Caco-2 (cell line): ENCODE results near the gene SKIL. TPM values are rescaled to one million over a fixed set of nuclear protein-coding genes. Genes with fewer than 3 reads are reported as not detected.

ENCODE experiments used
- BruUV-seq: library from RNA; stranded (reverse); fragments of 400-500 nt; replicated peaks from 2 replicates; lab custom pipeline; 2021; lab: Mats Ljungman, UMichigan
- CTCF ChIA-PET: fragments of 300-600 bp; sonication (Branson Sonifier 250); formaldehyde crosslinking; loops from one replicate; lab custom pipeline; 2022; ENCODE audit warnings: antibody characterized with exemption; lab: Charles Lee
- POLR2A ChIA-PET: fragments of 300-600 bp; sonication (Branson Sonifier 250); formaldehyde crosslinking; loops from one replicate; lab custom pipeline; 2022; ENCODE audit warnings: antibody characterized with exemption; lab: Charles Lee
- DNase-seq, 2 experiments: peaks; one replicate each; pipeline versions ENCODE4 v3.0.0 to v3.0.0-alpha.2; 2020 to 2022
- H3K27me3 ChIP-seq: replicated peaks from 2 replicates; pipeline ENCODE4 v1.6.0; 2011; ENCODE audit warnings: low read length; ENCODE audit not compliant: control insufficient read depth, insufficient read depth
- H3K36me3 ChIP-seq: 2 replicates; pipeline ENCODE4 v1.5.1; 2011; ENCODE audit warnings: low read length; ENCODE audit not compliant: control insufficient read depth, insufficient read depth
- H3K4me1 ChIP-seq: fragments of 250-450 bp; sonication (Bioruptor Pico); 2 replicates; pipeline ENCODE4 v1.5.1; 2020; ENCODE audit warnings: mild to moderate bottlenecking
- H3K4me3 ChIP-seq: 2 replicates; pipeline ENCODE4 v1.5.1; 2011; ENCODE audit warnings: low read depth, mild to moderate bottlenecking, control low read depth, low read length
- H3K9me3 ChIP-seq: fragments of 250-450 bp; sonication (Bioruptor Pico); 2 replicates; pipeline ENCODE4 v1.5.1; 2020; ENCODE audit warnings: mild to moderate bottlenecking, moderate library complexity
- H3K27ac Mint-ChIP-seq: one replicate; pipeline ENCODE4 v1.8.0; 2022; ENCODE audit warnings: mixed read lengths; ENCODE audit not compliant: unreplicated experiment
- H3K27me3 Mint-ChIP-seq: one replicate; pipeline ENCODE4 v1.8.0; 2022; ENCODE audit warnings: mixed read lengths; ENCODE audit not compliant: insufficient read depth, unreplicated experiment
- H3K36me3 Mint-ChIP-seq: one replicate; pipeline ENCODE4 v1.8.0; 2022; ENCODE audit warnings: mild to moderate bottlenecking, mixed read lengths; ENCODE audit not compliant: insufficient read depth, unreplicated experiment
- H3K4me1 Mint-ChIP-seq: one replicate; pipeline ENCODE4 v1.8.0; 2022; ENCODE audit warnings: low read depth, mixed read lengths; ENCODE audit not compliant: unreplicated experiment
- H3K4me3 Mint-ChIP-seq: one replicate; pipeline ENCODE4 v1.8.0; 2022; ENCODE audit warnings: mild to moderate bottlenecking, moderate library complexity, mixed read lengths; ENCODE audit not compliant: unreplicated experiment
- H3K9me3 Mint-ChIP-seq: one replicate; pipeline ENCODE4 v1.8.0; 2022; ENCODE audit warnings: mixed read lengths; ENCODE audit not compliant: unreplicated experiment
- intact Hi-C: fragments of 100-400 bp; cut with micrococcal nuclease; formaldehyde crosslinking; loops from one replicate; pipeline ENCODE4 v1.10.0; 2022; ENCODE audit not compliant: unreplicated experiment
- total RNA-seq: library from RNA; stranded (reverse); gene quantifications from 2 replicates; pipeline ENCODE4 v1.2.3, GENCODE V29; 2022
- TF ChIP-seq, protein P1 (sequence below), 2 experiments: fragments of 200-600 bp in 1 of 2; IDR thresholded peaks; 1 replicate in 1 of 2; 2 replicates in 1 of 2; pipeline versions ENCODE4 v1.5.1 to v1.8.0; 2011 to 2022; ENCODE audit warnings: antibody characterized with exemption in 1 of 2, control low read depth in 1 of 2, inconsistent platforms in 1 of 2, low read depth in 1 of 2, low read length in 1 of 2, mild to moderate bottlenecking in 1 of 2, moderate library complexity in 1 of 2; ENCODE audit not compliant: insufficient read depth in 1 of 2, severe bottlenecking in 1 of 2, unreplicated experiment in 1 of 2

SKIL gene
- total RNA-seq, 1 experiment from 2014 or later: 19.6 TPM

DNA sequence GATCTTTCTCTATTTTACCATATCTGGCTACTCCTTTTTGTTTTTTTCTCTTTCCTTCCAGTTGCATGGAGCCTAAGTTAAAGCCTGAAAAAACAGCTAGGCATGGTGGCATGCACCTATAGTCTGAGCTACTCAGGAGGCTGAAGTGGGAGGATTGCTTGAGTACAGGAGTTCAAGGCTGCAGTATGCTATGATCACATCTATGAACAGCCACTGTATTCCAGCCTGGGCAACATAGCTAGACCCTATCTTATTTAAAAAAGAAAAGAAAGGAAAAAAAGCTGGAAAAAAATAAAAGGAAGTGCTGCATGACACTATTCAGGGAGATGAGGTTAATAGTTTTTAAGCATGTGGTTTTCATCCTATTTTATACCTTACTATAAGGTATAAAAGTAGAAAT is 4.0 kb upstream of the SKIL start:
- no peaks in the 10 kb centered on the region for H3K9me3 Mint-ChIP-seq
- no TSS peak for BruUV-seq
- no peaks in the 10 kb centered on the region for H3K36me3 ChIP-seq
- intact Hi-C loops: no loop called here
- H3K27me3 ChIP-seq: no peaks in the 10 kb centered on the region
- no peaks in the 10 kb centered on the region for H3K9me3 ChIP-seq
- TF ChIP-seq, protein P1, sequence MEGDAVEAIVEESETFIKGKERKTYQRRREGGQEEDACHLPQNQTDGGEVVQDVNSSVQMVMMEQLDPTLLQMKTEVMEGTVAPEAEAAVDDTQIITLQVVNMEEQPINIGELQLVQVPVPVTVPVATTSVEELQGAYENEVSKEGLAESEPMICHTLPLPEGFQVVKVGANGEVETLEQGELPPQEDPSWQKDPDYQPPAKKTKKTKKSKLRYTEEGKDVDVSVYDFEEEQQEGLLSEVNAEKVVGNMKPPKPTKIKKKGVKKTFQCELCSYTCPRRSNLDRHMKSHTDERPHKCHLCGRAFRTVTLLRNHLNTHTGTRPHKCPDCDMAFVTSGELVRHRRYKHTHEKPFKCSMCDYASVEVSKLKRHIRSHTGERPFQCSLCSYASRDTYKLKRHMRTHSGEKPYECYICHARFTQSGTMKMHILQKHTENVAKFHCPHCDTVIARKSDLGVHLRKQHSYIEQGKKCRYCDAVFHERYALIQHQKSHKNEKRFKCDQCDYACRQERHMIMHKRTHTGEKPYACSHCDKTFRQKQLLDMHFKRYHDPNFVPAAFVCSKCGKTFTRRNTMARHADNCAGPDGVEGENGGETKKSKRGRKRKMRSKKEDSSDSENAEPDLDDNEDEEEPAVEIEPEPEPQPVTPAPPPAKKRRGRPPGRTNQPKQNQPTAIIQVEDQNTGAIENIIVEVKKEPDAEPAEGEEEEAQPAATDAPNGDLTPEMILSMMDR (IDR thresholded peaks at IDR 0.05; ENCODE audit: insufficient read depth in 1 of 2, low read depth in 1 of 2, low read length in 1 of 2, severe bottlenecking in 1 of 2, unreplicated experiment in 1 of 2): no peak
- no peak for DNase-seq
- peaks cover 5% of the 10 kb centered on the region for H3K4me1 ChIP-seq
- H3K4me3 Mint-ChIP-seq: no peak overlapping the region
- H3K27ac Mint-ChIP-seq: peak overlapping the region; percentile 73
- POLR2A ChIA-PET: no interaction called here
- H3K4me3 ChIP-seq: no peak overlapping the region
- H3K36me3 Mint-ChIP-seq: peaks cover 7% of the 10 kb centered on the region
- H3K27me3 Mint-ChIP-seq: no peaks in the 10 kb centered on the region
- peaks cover 19% of the 10 kb centered on the region for H3K4me1 Mint-ChIP-seq
- CTCF ChIA-PET: no interaction called here

DNA sequence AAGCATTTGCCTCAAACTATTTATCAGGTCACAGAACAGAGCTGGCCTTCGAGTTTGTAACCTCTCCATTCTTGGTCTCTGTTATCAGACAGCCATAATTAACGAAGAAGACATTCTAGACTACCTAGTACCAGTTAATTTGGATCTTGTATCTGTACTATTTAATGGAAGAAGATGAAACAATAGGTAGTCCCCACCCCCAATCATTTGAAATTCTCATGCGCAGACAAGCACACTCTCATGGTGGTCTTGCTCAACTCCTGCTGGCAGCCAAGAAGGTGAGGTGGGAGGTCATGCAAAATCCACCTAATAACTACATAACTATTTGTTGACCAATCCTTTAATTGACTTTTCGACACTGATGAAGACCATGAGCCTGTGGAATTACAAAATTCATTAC is 2.8 kb upstream of the SKIL start:
- no peaks in the 10 kb centered on the region for H3K36me3 ChIP-seq
- no TSS peak for BruUV-seq
- H3K36me3 Mint-ChIP-seq: peaks cover 7% of the 10 kb centered on the region
- no peak overlapping the region for H3K4me3 Mint-ChIP-seq
- CTCF ChIA-PET: no interaction called here
- peaks cover 5% of the 10 kb centered on the region for H3K4me1 ChIP-seq
- POLR2A ChIA-PET: no interaction called here
- intact Hi-C loops: no loop called here
- H3K4me3 ChIP-seq: no peak overlapping the region
- no peaks in the 10 kb centered on the region for H3K27me3 ChIP-seq
- no peaks in the 10 kb centered on the region for H3K9me3 ChIP-seq
- H3K4me1 Mint-ChIP-seq: peaks cover 19% of the 10 kb centered on the region
- no peak overlapping the region for H3K27ac Mint-ChIP-seq
- no peaks in the 10 kb centered on the region for H3K9me3 Mint-ChIP-seq
- TF ChIP-seq, protein P1 (IDR thresholded peaks at IDR 0.05; ENCODE audit: insufficient read depth in 1 of 2, low read depth in 1 of 2, low read length in 1 of 2, severe bottlenecking in 1 of 2, unreplicated experiment in 1 of 2): no peak
- no peaks in the 10 kb centered on the region for H3K27me3 Mint-ChIP-seq
- no peak for DNase-seq

DNA sequence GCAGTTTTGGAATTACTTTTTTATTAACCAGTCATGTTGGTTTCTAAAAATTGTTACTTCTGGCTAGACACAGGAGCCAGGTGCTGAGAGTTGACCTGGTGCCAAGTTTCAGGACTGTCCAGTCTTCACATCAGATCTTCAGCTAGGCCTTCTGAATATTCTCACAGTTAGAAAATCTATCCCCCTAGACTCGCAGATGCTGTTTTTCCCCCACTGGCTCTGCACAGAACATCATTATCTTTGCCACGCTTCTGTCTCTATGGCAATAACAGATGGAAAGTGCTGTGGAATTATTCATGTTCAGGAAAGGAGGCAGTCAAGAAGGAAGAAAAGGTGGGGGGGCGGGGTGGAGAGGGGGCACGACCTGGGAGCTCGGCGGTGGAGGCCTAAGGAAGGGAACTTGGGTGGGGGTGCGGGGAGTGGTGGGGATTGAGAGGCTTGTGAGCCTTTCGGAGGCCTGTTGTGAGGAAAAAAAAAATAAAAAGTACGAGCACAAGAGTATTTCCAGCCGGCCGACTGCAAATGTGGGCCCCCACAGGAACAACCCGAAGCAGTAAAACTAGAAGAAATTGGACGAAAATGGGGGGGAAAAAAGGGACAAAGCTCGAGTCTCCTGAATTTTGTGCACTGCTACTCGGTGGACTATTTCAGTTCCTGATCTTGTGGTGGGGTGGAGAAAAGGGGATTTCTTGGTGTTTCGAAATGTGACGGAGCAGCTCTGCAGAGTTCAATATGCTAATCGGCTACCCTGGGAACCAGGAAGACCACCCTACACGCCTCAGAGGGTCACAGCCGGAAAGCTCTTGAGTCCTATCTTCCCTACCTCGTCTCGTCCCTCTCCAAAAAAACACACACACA is 1.5 kb upstream of the SKIL start:
- intact Hi-C loops: loop anchor here (1.0 to 2.0 kb wide), 3 partner anchors 25 to 175 kb away; partner anchors contain the start of genes PHC3 and PRKCI
- H3K36me3 ChIP-seq: no peaks in the 10 kb centered on the region
- peak overlapping the region; percentile 95 for H3K4me3 ChIP-seq
- no peaks in the 10 kb centered on the region for H3K27me3 Mint-ChIP-seq
- TSS peak; percentile 99 for BruUV-seq
- no peak for DNase-seq
- peak overlapping the region; percentile 86 for H3K4me3 Mint-ChIP-seq
- H3K4me1 ChIP-seq: peaks cover 5% of the 10 kb centered on the region
- H3K27ac Mint-ChIP-seq: peak overlapping the region; percentile 90
- peaks cover 11% of the 10 kb centered on the region for H3K36me3 Mint-ChIP-seq
- ChIA-PET CTCF (no interaction called here), POLR2A (interaction anchor here (0.9 kb wide), 1 partner anchor 12 kb away, joined by 3 read pairs; no protein-coding TSS in a partner anchor)
- H3K9me3 ChIP-seq: no peaks in the 10 kb centered on the region
- no peaks in the 10 kb centered on the region for H3K27me3 ChIP-seq
- no peaks in the 10 kb centered on the region for H3K9me3 Mint-ChIP-seq
- H3K4me1 Mint-ChIP-seq: peaks cover 19% of the 10 kb centered on the region
- TF ChIP-seq, protein P1 (IDR thresholded peaks at IDR 0.05; ENCODE audit: insufficient read depth in 1 of 2, low read depth in 1 of 2, low read length in 1 of 2, severe bottlenecking in 1 of 2, unreplicated experiment in 1 of 2): no peak
